ENCODE results near the gene NAALADL2.

GRCh38 chr3:175430983-175431773 is 572.0 kb downstream of the NAALADL2 start:
- TF ChIP-seq, protein P1, sequence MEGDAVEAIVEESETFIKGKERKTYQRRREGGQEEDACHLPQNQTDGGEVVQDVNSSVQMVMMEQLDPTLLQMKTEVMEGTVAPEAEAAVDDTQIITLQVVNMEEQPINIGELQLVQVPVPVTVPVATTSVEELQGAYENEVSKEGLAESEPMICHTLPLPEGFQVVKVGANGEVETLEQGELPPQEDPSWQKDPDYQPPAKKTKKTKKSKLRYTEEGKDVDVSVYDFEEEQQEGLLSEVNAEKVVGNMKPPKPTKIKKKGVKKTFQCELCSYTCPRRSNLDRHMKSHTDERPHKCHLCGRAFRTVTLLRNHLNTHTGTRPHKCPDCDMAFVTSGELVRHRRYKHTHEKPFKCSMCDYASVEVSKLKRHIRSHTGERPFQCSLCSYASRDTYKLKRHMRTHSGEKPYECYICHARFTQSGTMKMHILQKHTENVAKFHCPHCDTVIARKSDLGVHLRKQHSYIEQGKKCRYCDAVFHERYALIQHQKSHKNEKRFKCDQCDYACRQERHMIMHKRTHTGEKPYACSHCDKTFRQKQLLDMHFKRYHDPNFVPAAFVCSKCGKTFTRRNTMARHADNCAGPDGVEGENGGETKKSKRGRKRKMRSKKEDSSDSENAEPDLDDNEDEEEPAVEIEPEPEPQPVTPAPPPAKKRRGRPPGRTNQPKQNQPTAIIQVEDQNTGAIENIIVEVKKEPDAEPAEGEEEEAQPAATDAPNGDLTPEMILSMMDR (IDR thresholded peaks at IDR 0.05; ENCODE audit: control extremely low read depth in 1 of 3, insufficient read depth in 1 of 3, low read depth in 1 of 3, low read length in 3 of 3) = no peak
- TF ChIP-seq EP300 (IDR thresholded peaks at IDR 0.05; ENCODE audit: borderline replicate concordance in 1 of 2, low read depth in 2 of 2, low read length in 2 of 2) = no peak
- no peak for TF ChIP-seq BCL11A (IDR thresholded peaks at IDR 0.05; ENCODE audit: low read depth in 2 of 2, low read length in 2 of 2)
- TF ChIP-seq POLR2A (IDR thresholded peaks at IDR 0.05; ENCODE audit: control extremely low read depth in 1 of 2, low read depth in 2 of 2, low read length in 2 of 2) = no peak
- TF ChIP-seq CEBPB (IDR thresholded peaks at IDR 0.05; ENCODE audit: low read depth, low read length) = no peak
- no peak for TF ChIP-seq SIN3A (conservative IDR thresholded peaks at IDR 0.05 in 1 of 2, IDR thresholded peaks at IDR 0.05 in 1 of 2; ENCODE audit: low read depth in 1 of 2, low read length in 2 of 2)
- TF ChIP-seq CHD1 (IDR thresholded peaks at IDR 0.05; ENCODE audit: low read depth, low read length) = no peak
- TF ChIP-seq, protein P2, sequence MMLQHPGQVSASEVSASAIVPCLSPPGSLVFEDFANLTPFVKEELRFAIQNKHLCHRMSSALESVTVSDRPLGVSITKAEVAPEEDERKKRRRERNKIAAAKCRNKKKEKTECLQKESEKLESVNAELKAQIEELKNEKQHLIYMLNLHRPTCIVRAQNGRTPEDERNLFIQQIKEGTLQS (IDR thresholded peaks at IDR 0.05; ENCODE audit: insufficient read depth, low read depth, low read length) = no peak
- no peak for TF ChIP-seq RAD21 (IDR thresholded peaks at IDR 0.05 in 1 of 2, conservative IDR thresholded peaks at IDR 0.05 in 1 of 2; ENCODE audit: low read depth in 2 of 2, low read length in 2 of 2)
- no peak for TF ChIP-seq GABPA (IDR thresholded peaks at IDR 0.05; ENCODE audit: borderline replicate concordance, insufficient read depth, low read length)
- TF ChIP-seq SIRT6 (IDR thresholded peaks at IDR 0.05; ENCODE audit: low read length) = no peak
